ENCODE measurements around the gene HIVEP1. TPM values are rescaled to one million over a fixed set of nuclear protein-coding genes. Genes with fewer than 3 reads are reported as not detected.

Gene HIVEP1
- total RNA-seq, 2 experiments from 2014 or later = 22.1 to 22.6 TPM

GRCh38 chr6:12022481-12022880 lies 10.4 kb downstream of the HIVEP1 start:
- no peak overlapping the region for H3K4me3 ChIP-seq (ENCODE audit: low read depth, low read length, poor library complexity, severe bottlenecking)
- H3K9me2 ChIP-seq (ENCODE audit: insufficient read depth, low read length) = no peaks in the 10 kb centered on the region
- no peak overlapping the region for H2AFZ ChIP-seq (ENCODE audit: low read length)
- POLR2A ChIA-PET = no interaction called here
- TF ChIP-seq EZH2phosphoT487 (IDR thresholded peaks at IDR 0.05; ENCODE audit: borderline replicate concordance, low read depth, low read length) = no peak
- TF ChIP-seq, protein P1, sequence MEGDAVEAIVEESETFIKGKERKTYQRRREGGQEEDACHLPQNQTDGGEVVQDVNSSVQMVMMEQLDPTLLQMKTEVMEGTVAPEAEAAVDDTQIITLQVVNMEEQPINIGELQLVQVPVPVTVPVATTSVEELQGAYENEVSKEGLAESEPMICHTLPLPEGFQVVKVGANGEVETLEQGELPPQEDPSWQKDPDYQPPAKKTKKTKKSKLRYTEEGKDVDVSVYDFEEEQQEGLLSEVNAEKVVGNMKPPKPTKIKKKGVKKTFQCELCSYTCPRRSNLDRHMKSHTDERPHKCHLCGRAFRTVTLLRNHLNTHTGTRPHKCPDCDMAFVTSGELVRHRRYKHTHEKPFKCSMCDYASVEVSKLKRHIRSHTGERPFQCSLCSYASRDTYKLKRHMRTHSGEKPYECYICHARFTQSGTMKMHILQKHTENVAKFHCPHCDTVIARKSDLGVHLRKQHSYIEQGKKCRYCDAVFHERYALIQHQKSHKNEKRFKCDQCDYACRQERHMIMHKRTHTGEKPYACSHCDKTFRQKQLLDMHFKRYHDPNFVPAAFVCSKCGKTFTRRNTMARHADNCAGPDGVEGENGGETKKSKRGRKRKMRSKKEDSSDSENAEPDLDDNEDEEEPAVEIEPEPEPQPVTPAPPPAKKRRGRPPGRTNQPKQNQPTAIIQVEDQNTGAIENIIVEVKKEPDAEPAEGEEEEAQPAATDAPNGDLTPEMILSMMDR (conservative IDR thresholded peaks at IDR 0.05; ENCODE audit: low read length) = no peak
- BruUV-seq (replicated peaks) = no TSS peak
- no peaks in the 10 kb centered on the region for H4K20me1 ChIP-seq (ENCODE audit: insufficient read depth, low read length)
- no peaks in the 10 kb centered on the region for H3K4me1 ChIP-seq (ENCODE audit: insufficient read depth, low read length, poor library complexity, severe bottlenecking)
- H3K79me2 ChIP-seq (ENCODE audit: insufficient read depth, low read depth, low read length) = peaks cover 40% of the 10 kb centered on the region
- CTCF ChIA-PET (ENCODE audit: unreplicated experiment) = no interaction called here
- peaks cover 84% of the 10 kb centered on the region for H3K36me3 ChIP-seq (ENCODE audit: insufficient read depth, low read length)
- H3K27ac ChIP-seq (ENCODE audit: low read depth, low read length, poor library complexity, severe bottlenecking) = no peak overlapping the region
- H3K4me2 ChIP-seq (ENCODE audit: low read length) = no peak overlapping the region
- DNase-seq (ENCODE audit: low spot score) = no peak
- peaks cover 8% of the 10 kb centered on the region; the same call in 1 of the 2 replicates for H3K9me3 ChIP-seq (ENCODE audit: low read length)
- intact Hi-C loops (cut with micrococcal nuclease; ENCODE audit: unreplicated experiment) = no loop called here

GRCh38 chr6:12022953-12023388 lies 10.9 kb downstream of the HIVEP1 start:
- Histone ChIP-seq H2AFZ (ENCODE audit: low read length) (no peak overlapping the region), H3K9me3 (ENCODE audit: low read length) (peaks cover 8% of the 10 kb centered on the region; the same call in 1 of the 2 replicates), H3K36me3 (ENCODE audit: insufficient read depth, low read length) (peaks cover 84% of the 10 kb centered on the region), H3K4me2 (ENCODE audit: low read length) (no peak overlapping the region), H3K9me2 (ENCODE audit: insufficient read depth, low read length) (no peaks in the 10 kb centered on the region), H3K27ac (ENCODE audit: low read depth, low read length, poor library complexity, severe bottlenecking) (no peak overlapping the region), H4K20me1 (ENCODE audit: insufficient read depth, low read length) (no peaks in the 10 kb centered on the region), H3K4me3 (ENCODE audit: low read depth, low read length, poor library complexity, severe bottlenecking) (no peak overlapping the region), H3K4me1 (ENCODE audit: insufficient read depth, low read length, poor library complexity, severe bottlenecking) (no peaks in the 10 kb centered on the region), H3K79me2 (ENCODE audit: insufficient read depth, low read depth, low read length) (peaks cover 43% of the 10 kb centered on the region)
- no peak for TF ChIP-seq EZH2phosphoT487 (IDR thresholded peaks at IDR 0.05; ENCODE audit: borderline replicate concordance, low read depth, low read length)
- TF ChIP-seq, protein P1 (conservative IDR thresholded peaks at IDR 0.05; ENCODE audit: low read length) = no peak
- no TSS peak for BruUV-seq (replicated peaks)
- POLR2A ChIA-PET = interaction anchor here (0.5 to 1.2 kb wide), 3 partner anchors 9 to 20 kb away, joined by 5 to 10 read pairs (median 6); no protein-coding TSS in a partner anchor
- DNase-seq (ENCODE audit: low spot score) = no peak
- intact Hi-C loops (cut with micrococcal nuclease; ENCODE audit: unreplicated experiment) = no loop called here
- CTCF ChIA-PET (ENCODE audit: unreplicated experiment) = no interaction called here

GRCh38 chr6:12024216-12024615 lies 12.1 kb downstream of the HIVEP1 start:
- CTCF ChIA-PET (ENCODE audit: unreplicated experiment) = no interaction called here
- BruUV-seq (replicated peaks) = no TSS peak
- Histone ChIP-seq H3K27ac (ENCODE audit: low read depth, low read length, poor library complexity, severe bottlenecking) (no peak overlapping the region), H3K4me2 (ENCODE audit: low read length) (no peak overlapping the region), H3K9me2 (ENCODE audit: insufficient read depth, low read length) (no peaks in the 10 kb centered on the region), H3K36me3 (ENCODE audit: insufficient read depth, low read length) (peaks cover 85% of the 10 kb centered on the region), H3K4me3 (ENCODE audit: low read depth, low read length, poor library complexity, severe bottlenecking) (no peak overlapping the region), H3K9me3 (ENCODE audit: low read length) (peaks cover 15% of the 10 kb centered on the region; the same call in 1 of the 2 replicates), H3K4me1 (ENCODE audit: insufficient read depth, low read length, poor library complexity, severe bottlenecking) (no peaks in the 10 kb centered on the region), H4K20me1 (ENCODE audit: insufficient read depth, low read length) (no peaks in the 10 kb centered on the region), H2AFZ (ENCODE audit: low read length) (no peak overlapping the region), H3K79me2 (ENCODE audit: insufficient read depth, low read depth, low read length) (peaks cover 44% of the 10 kb centered on the region)
- POLR2A ChIA-PET = interaction anchor here (1.1 to 1.2 kb wide), 2 partner anchors 9 to 11 kb away, joined by 3 to 10 read pairs; no protein-coding TSS in a partner anchor
- TF ChIP-seq, protein P1 (conservative IDR thresholded peaks at IDR 0.05; ENCODE audit: low read length) = no peak
- no peak for TF ChIP-seq EZH2phosphoT487 (IDR thresholded peaks at IDR 0.05; ENCODE audit: borderline replicate concordance, low read depth, low read length)
- DNase-seq (ENCODE audit: low spot score) = no peak
- intact Hi-C loops (cut with micrococcal nuclease; ENCODE audit: unreplicated experiment) = no loop called here
